ENCODE data around the gene SMYD5. TPM values are rescaled to one million over a fixed set of nuclear protein-coding genes. Genes with fewer than 3 reads are reported as not detected.

The SMYD5 gene
- total RNA-seq, 1 donor from 2014 or later = 17.0 TPM

GRCh38 chr2:73264783-73265182, 50.7 kb downstream of the SMYD5 start:
- peaks cover 3% of the 10 kb centered on the region for H3K9me3 Mint-ChIP-seq (ENCODE audit: unreplicated experiment)
- no peaks in the 10 kb centered on the region for H3K4me1 Mint-ChIP-seq (ENCODE audit: low read depth, unreplicated experiment)
- DNase-seq = no peak
- no peak overlapping the region for H3K27ac Mint-ChIP-seq (ENCODE audit: unreplicated experiment)
- no peak for TF ChIP-seq CTCF (IDR thresholded peaks at IDR 0.05; ENCODE audit: partially characterized antibody, unreplicated experiment)
- peaks cover 11% of the 10 kb centered on the region for H3K36me3 Mint-ChIP-seq (ENCODE audit: unreplicated experiment)
- H3K27me3 Mint-ChIP-seq (ENCODE audit: unreplicated experiment) = peaks cover 18% of the 10 kb centered on the region
- no peak overlapping the region for H3K4me3 Mint-ChIP-seq (ENCODE audit: unreplicated experiment)

GRCh38 chr2:73265298-73266060, 51.4 kb downstream of the SMYD5 start:
- H3K27me3 Mint-ChIP-seq (ENCODE audit: unreplicated experiment) = peaks cover 22% of the 10 kb centered on the region
- H3K4me3 Mint-ChIP-seq (ENCODE audit: unreplicated experiment) = no peak overlapping the region
- no peak overlapping the region for H3K27ac Mint-ChIP-seq (ENCODE audit: unreplicated experiment)
- peaks cover 3% of the 10 kb centered on the region for H3K9me3 Mint-ChIP-seq (ENCODE audit: unreplicated experiment)
- no peaks in the 10 kb centered on the region for H3K4me1 Mint-ChIP-seq (ENCODE audit: low read depth, unreplicated experiment)
- no peak for TF ChIP-seq CTCF (IDR thresholded peaks at IDR 0.05; ENCODE audit: partially characterized antibody, unreplicated experiment)
- peaks cover 15% of the 10 kb centered on the region for H3K36me3 Mint-ChIP-seq (ENCODE audit: unreplicated experiment)
- DNase-seq = no peak

GRCh38 chr2:73266061-73266901, 52.2 kb downstream of the SMYD5 start:
- H3K4me3 Mint-ChIP-seq (ENCODE audit: unreplicated experiment) = no peak overlapping the region
- no peak for TF ChIP-seq CTCF (IDR thresholded peaks at IDR 0.05; ENCODE audit: partially characterized antibody, unreplicated experiment)
- DNase-seq = peak; percentile 19
- peaks cover 20% of the 10 kb centered on the region for H3K36me3 Mint-ChIP-seq (ENCODE audit: unreplicated experiment)
- peaks cover 29% of the 10 kb centered on the region for H3K27me3 Mint-ChIP-seq (ENCODE audit: unreplicated experiment)
- H3K27ac Mint-ChIP-seq (ENCODE audit: unreplicated experiment) = no peak overlapping the region
- no peaks in the 10 kb centered on the region for H3K4me1 Mint-ChIP-seq (ENCODE audit: low read depth, unreplicated experiment)
- peaks cover 5% of the 10 kb centered on the region for H3K9me3 Mint-ChIP-seq (ENCODE audit: unreplicated experiment)

GRCh38 chr2:73267008-73267407, 53.0 kb downstream of the SMYD5 start:
- Mint-ChIP-seq H3K4me3 (ENCODE audit: unreplicated experiment) (peak overlapping the region; percentile 5), H3K27me3 (ENCODE audit: unreplicated experiment) (peaks cover 31% of the 10 kb centered on the region), H3K9me3 (ENCODE audit: unreplicated experiment) (peaks cover 5% of the 10 kb centered on the region), H3K4me1 (ENCODE audit: low read depth, unreplicated experiment) (no peaks in the 10 kb centered on the region), H3K36me3 (ENCODE audit: unreplicated experiment) (peaks cover 20% of the 10 kb centered on the region), H3K27ac (ENCODE audit: unreplicated experiment) (no peak overlapping the region)
- TF ChIP-seq CTCF (IDR thresholded peaks at IDR 0.05; ENCODE audit: partially characterized antibody, unreplicated experiment) = no peak
- DNase-seq = no peak
